Measurements from ENCODE around the gene SOX1. TPM values are rescaled to one million over a fixed set of nuclear protein-coding genes. Genes with fewer than 3 reads are reported as not detected.

Gene SOX1
- total RNA-seq, 1 experiment from 2014 or later: 0.15 TPM

GRCh38 chr13:112117258-112117954, 50.5 kb downstream of the SOX1 start:
- DNase-seq (ENCODE audit: low spot score): no peak
- no peaks in the 10 kb centered on the region for H3K9me3 Mint-ChIP-seq
- H3K4me3 Mint-ChIP-seq: no peak overlapping the region
- TF ChIP-seq SMAD3 (CRISPR knock-in tag; IDR thresholded peaks at IDR 0.05; ENCODE audit: borderline replicate concordance) (no peak), ERG (CRISPR knock-in tag; IDR thresholded peaks at IDR 0.05) (no peak), NR2C2 (CRISPR knock-in tag; IDR thresholded peaks at IDR 0.05) (no peak), NFE2L1 (CRISPR knock-in tag; IDR thresholded peaks at IDR 0.05) (no peak), ZNF671 (CRISPR knock-in tag; IDR thresholded peaks at IDR 0.05) (no peak)
- H3K27ac Mint-ChIP-seq: no peak overlapping the region
- H3K36me3 Mint-ChIP-seq: no peaks in the 10 kb centered on the region
- H3K27me3 Mint-ChIP-seq (ENCODE audit: low read depth): peaks cover 13% of the 10 kb centered on the region
- H3K4me1 Mint-ChIP-seq: no peaks in the 10 kb centered on the region
- ChIA-PET POLR2A (no interaction called here), CTCF (no interaction called here)
- no peak for ATAC-seq

GRCh38 chr13:112117955-112118302, 51.0 kb downstream of the SOX1 start:
- ChIA-PET CTCF (no interaction called here), POLR2A (no interaction called here)
- DNase-seq (ENCODE audit: low spot score) (no peak), ATAC-seq (no peak)
- H3K27me3 Mint-ChIP-seq (ENCODE audit: low read depth): peaks cover 11% of the 10 kb centered on the region
- no peaks in the 10 kb centered on the region for H3K4me1 Mint-ChIP-seq
- no peak overlapping the region for H3K4me3 Mint-ChIP-seq
- H3K27ac Mint-ChIP-seq: no peak overlapping the region
- TF ChIP-seq GTF2I (CRISPR knock-in tag; conservative IDR thresholded peaks at IDR 0.05) (no peak), TEAD4 (CRISPR knock-in tag; IDR thresholded peaks at IDR 0.05) (no peak), ZNF416 (CRISPR knock-in tag; IDR thresholded peaks at IDR 0.05) (no peak), FOXJ3 (CRISPR knock-in tag; IDR thresholded peaks at IDR 0.05; ENCODE audit: borderline replicate concordance) (no peak), CREM (CRISPR knock-in tag; IDR thresholded peaks at IDR 0.05) (no peak), NFATC4 (CRISPR knock-in tag; IDR thresholded peaks at IDR 0.05) (no peak), ZBTB21 (CRISPR knock-in tag; IDR thresholded peaks at IDR 0.05; ENCODE audit: borderline replicate concordance) (no peak)
- no peaks in the 10 kb centered on the region for H3K36me3 Mint-ChIP-seq
- no peaks in the 10 kb centered on the region for H3K9me3 Mint-ChIP-seq

- Mint-ChIP-seq H3K9me3 (no peaks in the 10 kb centered on the region), H3K4me1 (no peaks in the 10 kb centered on the region), H3K36me3 (no peaks in the 10 kb centered on the region), H3K27ac (no peak overlapping the region), H3K4me3 (no peak overlapping the region), H3K27me3 (ENCODE audit: low read depth) (peaks cover 8% of the 10 kb centered on the region)
- ChIA-PET CTCF (no interaction called here), POLR2A (no interaction called here)
- no peak for TF ChIP-seq ESRRA (CRISPR knock-in tag; IDR thresholded peaks at IDR 0.05; ENCODE audit: borderline replicate concordance)
- TF ChIP-seq, protein P1, sequence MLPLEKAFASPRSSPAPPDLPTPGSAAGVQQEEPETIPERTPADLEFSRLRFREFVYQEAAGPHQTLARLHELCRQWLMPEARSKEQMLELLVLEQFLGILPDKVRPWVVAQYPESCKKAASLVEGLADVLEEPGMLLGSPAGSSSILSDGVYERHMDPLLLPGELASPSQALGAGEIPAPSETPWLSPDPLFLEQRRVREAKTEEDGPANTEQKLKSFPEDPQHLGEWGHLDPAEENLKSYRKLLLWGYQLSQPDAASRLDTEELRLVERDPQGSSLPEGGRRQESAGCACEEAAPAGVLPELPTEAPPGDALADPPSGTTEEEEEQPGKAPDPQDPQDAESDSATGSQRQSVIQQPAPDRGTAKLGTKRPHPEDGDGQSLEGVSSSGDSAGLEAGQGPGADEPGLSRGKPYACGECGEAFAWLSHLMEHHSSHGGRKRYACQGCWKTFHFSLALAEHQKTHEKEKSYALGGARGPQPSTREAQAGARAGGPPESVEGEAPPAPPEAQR (CRISPR knock-in tag; IDR thresholded peaks at IDR 0.05): no peak
- no peak for TF ChIP-seq STAT6 (CRISPR knock-in tag; conservative IDR thresholded peaks at IDR 0.05; ENCODE audit: low read depth)
- no peak for TF ChIP-seq CDX4 (CRISPR knock-in tag; IDR thresholded peaks at IDR 0.05; ENCODE audit: borderline replicate concordance)
- TF ChIP-seq SMAD4 (CRISPR knock-in tag; IDR thresholded peaks at IDR 0.05): no peak
- TF ChIP-seq, protein P2, sequence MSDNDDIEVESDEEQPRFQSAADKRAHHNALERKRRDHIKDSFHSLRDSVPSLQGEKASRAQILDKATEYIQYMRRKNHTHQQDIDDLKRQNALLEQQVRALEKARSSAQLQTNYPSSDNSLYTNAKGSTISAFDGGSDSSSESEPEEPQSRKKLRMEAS (CRISPR knock-in tag; IDR thresholded peaks at IDR 0.05): no peak
- TF ChIP-seq GRHL2 (CRISPR knock-in tag; IDR thresholded peaks at IDR 0.05; ENCODE audit: insufficient replicate concordance, severe bottlenecking): no peak
- no peak for TF ChIP-seq ZNF263 (CRISPR knock-in tag; IDR thresholded peaks at IDR 0.05; ENCODE audit: low read depth)
- TF ChIP-seq ZBTB21 (CRISPR knock-in tag; IDR thresholded peaks at IDR 0.05; ENCODE audit: borderline replicate concordance): no peak
- TF ChIP-seq ZNF396 (CRISPR knock-in tag; IDR thresholded peaks at IDR 0.05; ENCODE audit: borderline replicate concordance): no peak
- TF ChIP-seq TCF7 (CRISPR knock-in tag; IDR thresholded peaks at IDR 0.05; ENCODE audit: low read depth): no peak
- TF ChIP-seq E2F5 (CRISPR knock-in tag; IDR thresholded peaks at IDR 0.05): no peak
- no peak for TF ChIP-seq MYBL2 (CRISPR knock-in tag; IDR thresholded peaks at IDR 0.05)
- no peak for TF ChIP-seq ATF3 (CRISPR knock-in tag; conservative IDR thresholded peaks at IDR 0.05)
- DNase-seq (ENCODE audit: low spot score): no peak
- no peak for ATAC-seq
Observed at GRCh38 chr13:112118451-112119064, 51.6 kb downstream of the SOX1 start.
